NCI-H1105 (cell line): ENCODE data around the gene WFS1.

Experiments
- DNase-seq: peaks from one replicate; lab custom pipeline; 2025; lab: John Stamatoyannopoulos, UW

Gene WFS1

GRCh38 chr4:6338951-6339817 is 69.5 kb downstream of the WFS1 start:
- no peak for DNase-seq

- DNase-seq = no peak
These were observed 70.3 kb downstream of the WFS1 start for GRCh38 chr4:6339818-6340445.

DNA sequence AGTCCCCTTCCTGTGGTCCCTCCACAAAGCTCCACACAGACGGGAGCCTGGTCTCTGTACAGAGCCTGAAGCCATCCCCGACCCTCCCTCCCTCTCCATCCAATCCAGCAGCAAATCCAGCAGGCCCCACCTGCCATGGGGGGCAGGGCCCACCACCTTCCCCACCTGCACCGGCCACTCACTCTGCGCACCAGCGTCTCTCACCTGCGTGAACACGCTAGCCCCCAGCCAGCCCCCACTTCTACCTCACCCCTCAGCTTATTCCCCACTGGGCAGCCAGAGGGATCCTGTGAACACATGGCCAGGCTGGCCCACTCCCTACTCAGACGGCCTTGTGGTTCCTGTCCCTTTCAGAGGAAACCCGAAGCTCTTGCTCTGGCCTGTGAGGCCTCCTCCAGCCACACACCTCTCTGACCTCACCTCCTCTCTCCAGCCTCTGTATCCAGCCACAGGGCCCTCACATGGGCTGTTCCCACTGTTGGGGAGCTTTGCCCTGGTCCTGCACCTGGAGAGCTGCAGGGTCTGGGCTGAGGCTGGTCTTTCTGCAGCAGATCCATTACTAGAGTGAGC is 70.9 kb downstream of the WFS1 start:
- DNase-seq = no peak

GRCh38 chr4:6341696-6342095 is 72.0 kb downstream of the WFS1 start:
- DNase-seq = no peak

DNA sequence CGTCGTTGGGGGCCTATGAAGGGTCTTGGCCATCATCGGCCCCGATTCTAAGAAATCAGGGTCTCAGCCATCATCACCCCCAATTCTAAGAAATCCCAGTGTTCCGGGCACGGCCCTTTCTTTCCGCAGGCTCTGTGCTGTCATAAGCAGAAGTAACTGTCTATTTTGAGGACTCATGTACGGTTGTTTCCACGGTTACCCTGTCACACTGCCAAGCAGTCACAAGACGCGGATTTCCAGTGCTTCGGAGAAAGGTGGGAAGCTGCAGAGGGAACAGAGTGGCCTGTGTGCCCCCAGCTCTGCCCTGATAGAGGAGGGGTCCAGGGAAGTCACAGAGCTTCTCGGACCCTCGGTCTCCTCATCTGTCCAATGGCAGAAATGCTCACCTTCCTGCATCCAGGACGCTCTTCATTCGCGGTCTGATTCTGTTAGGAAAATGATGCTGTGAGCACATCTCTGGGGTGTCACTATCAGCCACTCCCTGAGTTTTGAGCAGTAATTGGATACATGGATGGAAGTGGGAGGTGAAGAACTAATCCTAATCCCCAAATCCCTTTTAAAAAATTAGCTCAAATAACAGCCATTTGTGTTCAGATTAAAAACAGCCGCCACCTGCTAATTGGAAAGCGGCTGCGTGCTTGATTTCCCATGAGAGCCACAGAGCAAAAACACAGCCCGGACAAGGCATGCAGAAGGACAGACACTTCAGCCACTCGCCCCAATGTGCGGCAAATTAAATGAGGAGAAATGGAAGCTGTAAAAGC is 73.1 kb downstream of the WFS1 start:
- peak; percentile 36 for DNase-seq

DNA sequence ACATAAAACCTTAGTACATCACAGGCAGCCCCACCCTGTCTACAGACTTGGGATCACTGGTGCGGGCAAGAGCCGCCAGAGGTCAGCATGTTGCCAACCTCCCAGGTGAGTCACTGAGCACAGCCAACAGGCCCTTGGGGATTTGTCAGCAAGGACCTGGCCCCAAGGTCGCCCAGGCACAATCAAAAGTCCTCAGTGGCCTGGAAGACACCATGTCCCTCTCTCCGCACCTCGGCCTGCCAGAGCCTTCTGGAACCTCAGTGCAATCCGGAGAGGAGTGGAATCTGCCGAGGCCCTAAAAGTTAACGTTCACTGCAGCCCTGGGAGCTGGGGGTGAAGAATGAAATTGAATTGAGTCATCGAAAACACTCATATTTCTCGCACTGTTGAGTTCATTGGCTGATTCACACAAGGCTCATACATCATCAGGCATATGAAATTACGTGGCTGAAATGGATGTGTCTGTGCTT is 74.3 kb downstream of the WFS1 start:
- DNase-seq = no peak

- no peak for DNase-seq
These were observed 75.6 kb downstream of the WFS1 start for GRCh38 chr4:6345096-6345830.

DNA sequence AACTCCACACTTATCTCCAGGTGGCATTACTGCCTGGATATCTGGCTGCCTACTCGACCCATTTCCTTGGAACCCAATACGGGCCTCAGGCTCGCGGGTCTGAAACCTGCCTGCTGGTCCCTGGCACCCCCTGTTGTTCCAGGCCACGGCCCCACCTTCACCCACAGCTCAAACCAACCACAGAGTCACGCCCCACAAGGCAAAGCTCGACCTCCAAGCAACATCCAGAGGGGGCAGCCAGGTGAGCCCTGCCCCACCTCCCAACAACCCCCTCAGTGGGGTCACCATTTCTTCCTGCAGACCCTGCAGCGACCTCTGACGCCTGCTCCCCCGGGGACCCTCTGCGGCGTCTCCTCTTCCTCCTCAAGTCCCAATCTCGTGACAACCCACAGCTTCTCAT is 76.2 kb downstream of the WFS1 start:
- DNase-seq = no peak

GRCh38 chr4:6346373-6347110 is 76.9 kb downstream of the WFS1 start:
- DNase-seq = no peak

- no peak for DNase-seq
These were observed 77.9 kb downstream of the WFS1 start for GRCh38 chr4:6347511-6348045.

DNA sequence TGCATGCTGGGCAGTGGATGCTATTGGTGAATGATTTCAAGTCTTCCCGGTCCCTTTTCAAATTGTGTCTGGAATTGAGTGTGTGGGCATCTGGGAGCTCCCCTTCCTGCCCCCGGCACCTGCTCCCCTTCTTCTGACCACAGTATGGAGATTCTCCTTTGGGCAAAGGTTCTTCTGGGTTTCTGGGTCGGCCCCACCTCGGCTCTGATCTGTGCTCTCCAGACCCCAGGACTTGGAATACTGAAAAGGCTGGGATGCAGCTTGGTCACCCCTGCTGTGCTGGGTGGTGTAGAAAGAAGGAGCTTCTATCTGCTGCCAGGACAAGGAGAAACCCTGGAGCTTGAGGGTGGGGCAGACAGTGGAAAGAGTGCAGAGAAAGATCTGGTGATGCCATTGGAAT is 78.8 kb downstream of the WFS1 start:
- DNase-seq = no peak

GRCh38 chr4:6349896-6350603 is 80.4 kb downstream of the WFS1 start:
- DNase-seq = no peak

- DNase-seq = no peak
These were observed 81.0 kb downstream of the WFS1 start for GRCh38 chr4:6350646-6351045.

GRCh38 chr4:6351246-6352000 is 81.8 kb downstream of the WFS1 start:
- DNase-seq = no peak

DNA sequence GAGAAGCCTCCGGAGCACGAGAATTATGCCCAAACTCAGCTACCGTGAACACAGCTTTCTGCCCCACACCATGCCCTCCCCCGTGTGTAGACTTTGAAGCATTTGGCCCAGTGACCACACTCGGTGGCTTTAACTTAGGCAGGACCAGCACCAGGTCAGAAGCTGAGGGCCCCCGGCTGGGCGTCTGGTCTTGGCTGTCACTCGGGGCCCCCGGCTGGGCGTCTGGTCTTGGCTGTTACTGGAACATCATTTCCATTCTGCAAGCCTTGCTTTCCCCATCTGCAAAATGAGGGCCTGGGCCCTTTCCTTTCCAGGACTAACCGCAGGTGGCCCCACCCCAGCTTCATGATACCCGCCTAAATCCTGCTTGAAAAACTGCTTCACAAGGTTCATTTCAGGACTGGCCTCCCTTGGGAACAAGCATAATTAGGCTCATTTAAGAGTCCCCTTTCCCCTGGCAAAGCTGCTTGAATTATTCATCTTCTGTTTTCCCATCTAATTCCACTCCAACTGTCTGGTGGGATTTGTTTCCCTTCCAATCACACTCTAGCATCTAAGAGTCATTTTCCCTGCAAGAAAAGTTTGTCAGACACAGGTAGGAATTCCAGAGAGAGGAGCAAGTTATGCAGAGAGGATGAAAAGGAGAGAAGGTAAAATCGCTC is 82.5 kb downstream of the WFS1 start:
- no peak for DNase-seq
